Neural progenitor cell (in vitro differentiated cells): ENCODE data around the gene MSANTD3. TPM values are rescaled to one million over a fixed set of nuclear protein-coding genes. Genes with fewer than 3 reads are reported as not detected.

Source experiments
- DNase-seq: peaks from one replicate; pipeline ENCODE4 v3.0.0-alpha.2; 2016; ENCODE audit warnings: low spot score
- H2AFZ ChIP-seq: fragments of 200-600 bp; sonication (generic); replicated peaks from 2 replicates; pipeline ENCODE4 v1.6.1; 2016; ENCODE audit warnings: antibody characterized with exemption
- H3F3A ChIP-seq: fragments of 200-600 bp; sonication (generic); 2 replicates; pipeline ENCODE4 v1.6.1; 2016; ENCODE audit warnings: antibody characterized with exemption, low read depth
- H3K27ac ChIP-seq: fragments of 200-600 bp; sonication (generic); 2 replicates; pipeline ENCODE4 v1.5.1; 2016; ENCODE audit warnings: mild to moderate bottlenecking
- H3K27me3 ChIP-seq: fragments of 200-600 bp; sonication (generic); 2 replicates; pipeline ENCODE4 v1.6.1; 2016; ENCODE audit warnings: mild to moderate bottlenecking, moderate library complexity
- H3K36me3 ChIP-seq: fragments of 200-600 bp; sonication (generic); 2 replicates; pipeline ENCODE4 v1.5.1; 2016
- H3K4me1 ChIP-seq: fragments of 200-600 bp; sonication (generic); 2 replicates; pipeline ENCODE4 v1.6.1; 2016; ENCODE audit warnings: mixed run types
- H3K4me2 ChIP-seq: fragments of 200-600 bp; sonication (generic); 2 replicates; pipeline ENCODE4 v1.6.1; 2016
- H3K4me3 ChIP-seq: fragments of 200-600 bp; sonication (generic); 2 replicates; pipeline ENCODE4 v1.5.1; 2016
- H3K79me2 ChIP-seq: fragments of 200-600 bp; sonication (generic); 2 replicates; pipeline ENCODE4 v1.6.1; 2016; ENCODE audit warnings: low read depth
- H3K9ac ChIP-seq: fragments of 200-600 bp; sonication (generic); 2 replicates; pipeline ENCODE4 v1.6.1; 2016
- H3K9me3 ChIP-seq: fragments of 200-600 bp; sonication (generic); 2 replicates; pipeline ENCODE4 v1.5.1; 2016; ENCODE audit warnings: low read depth
- H4K20me1 ChIP-seq: fragments of 200-600 bp; sonication (generic); 2 replicates; pipeline ENCODE4 v1.6.1; 2016; ENCODE audit warnings: low read depth
- H3K27ac Mint-ChIP-seq: 3 replicates; pipeline ENCODE4 v1.8.0; 2021; ENCODE audit warnings: mixed read lengths
- H3K27me3 Mint-ChIP-seq: 2 replicates; pipeline ENCODE4 v1.8.0; 2022; ENCODE audit warnings: low read depth, mild to moderate bottlenecking, inconsistent platforms, moderate library complexity, mixed read lengths; ENCODE audit not compliant: insufficient read depth
- H3K36me3 Mint-ChIP-seq: 3 replicates; pipeline ENCODE4 v1.8.0; 2021; ENCODE audit warnings: mixed read lengths
- H3K4me1 Mint-ChIP-seq: 3 replicates; pipeline ENCODE4 v1.8.0; 2021; ENCODE audit warnings: mixed read lengths
- H3K4me3 Mint-ChIP-seq: 3 replicates; pipeline ENCODE4 v1.8.0; 2021; ENCODE audit warnings: mild to moderate bottlenecking, moderate library complexity, mixed read lengths
- H3K9me3 Mint-ChIP-seq: 3 replicates; pipeline ENCODE4 v1.8.0; 2020; ENCODE audit warnings: mixed read lengths
- EZH2 ChIP-seq: fragments of 200-600 bp; sonication (generic); IDR thresholded peaks from 2 replicates; pipeline ENCODE4 v1.6.1; 2017; ENCODE audit warnings: antibody characterized with exemption, mild to moderate bottlenecking, moderate library complexity
- EZH2phosphoT487 ChIP-seq: fragments of 200-600 bp; sonication (generic); IDR thresholded peaks from 2 replicates; pipeline ENCODE4 v1.6.1; 2017; ENCODE audit warnings: antibody characterized with exemption
- total RNA-seq: library from RNA; depleted of rRNA; stranded (reverse); fragments of >200 nt; gene quantifications from 2 replicates; pipeline ENCODE4 v1.2.3, GENCODE V29; 2015; ENCODE audit warnings: low replicate concordance
- TF ChIP-seq, protein P1 (sequence below): fragments of 200-600 bp; sonication (generic); IDR thresholded peaks from 2 replicates; pipeline ENCODE4 v1.5.1; 2017; ENCODE audit warnings: antibody characterized with exemption, mild to moderate bottlenecking

The MSANTD3 gene
- total RNA-seq, 1 donor from 2014 or later: 67.7 TPM

DNA sequence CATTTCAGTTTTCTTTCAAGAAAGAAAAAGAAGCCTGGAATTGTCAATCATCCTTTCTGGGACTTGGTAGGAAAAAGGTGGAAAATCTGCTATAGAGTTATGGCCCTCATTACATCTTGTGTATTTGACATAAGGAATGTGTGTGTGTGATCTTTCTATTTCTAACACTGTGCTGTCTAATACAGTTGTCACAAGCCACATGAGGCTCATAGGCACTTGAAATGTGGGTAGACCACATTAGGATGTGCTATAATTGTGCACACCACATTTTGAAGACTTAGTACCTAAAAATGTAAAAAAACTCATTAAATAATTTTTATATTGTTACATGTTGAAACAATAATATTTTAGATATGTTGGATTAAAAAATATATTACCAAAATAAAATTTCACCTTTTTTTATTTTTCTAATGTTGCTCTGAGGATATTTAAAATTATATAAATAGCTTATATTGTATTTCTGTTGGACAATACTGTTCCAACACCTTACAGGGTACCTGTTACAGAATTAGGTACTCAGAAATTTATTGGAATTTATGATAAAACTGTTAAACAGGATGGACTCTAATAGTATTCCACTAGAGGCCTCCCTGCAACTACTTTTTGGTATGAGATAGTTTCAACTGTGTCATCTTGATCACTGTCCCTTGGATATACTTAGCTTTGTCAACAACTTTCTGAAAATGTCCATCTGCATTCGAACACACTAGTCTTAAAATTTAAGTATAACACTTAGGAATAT lies 18.4 kb downstream of the MSANTD3 start:
- Histone ChIP-seq H3K4me2 (no peak overlapping the region), H3K27me3 (no peaks in the 10 kb centered on the region), H3K9ac (no peak overlapping the region), H4K20me1 (peaks cover 50% of the 10 kb centered on the region), H3K4me3 (no peak overlapping the region), H3K9me3 (no peaks in the 10 kb centered on the region), H3F3A (peaks cover 24% of the 10 kb centered on the region), H2AFZ (no peak overlapping the region), H3K79me2 (peaks cover 65% of the 10 kb centered on the region), H3K4me1 (peaks cover 16% of the 10 kb centered on the region), H3K27ac (no peak overlapping the region), H3K36me3 (peaks cover 8% of the 10 kb centered on the region)
- TF ChIP-seq EZH2 (no peak), EZH2phosphoT487 (no peak)
- TF ChIP-seq, protein P1, sequence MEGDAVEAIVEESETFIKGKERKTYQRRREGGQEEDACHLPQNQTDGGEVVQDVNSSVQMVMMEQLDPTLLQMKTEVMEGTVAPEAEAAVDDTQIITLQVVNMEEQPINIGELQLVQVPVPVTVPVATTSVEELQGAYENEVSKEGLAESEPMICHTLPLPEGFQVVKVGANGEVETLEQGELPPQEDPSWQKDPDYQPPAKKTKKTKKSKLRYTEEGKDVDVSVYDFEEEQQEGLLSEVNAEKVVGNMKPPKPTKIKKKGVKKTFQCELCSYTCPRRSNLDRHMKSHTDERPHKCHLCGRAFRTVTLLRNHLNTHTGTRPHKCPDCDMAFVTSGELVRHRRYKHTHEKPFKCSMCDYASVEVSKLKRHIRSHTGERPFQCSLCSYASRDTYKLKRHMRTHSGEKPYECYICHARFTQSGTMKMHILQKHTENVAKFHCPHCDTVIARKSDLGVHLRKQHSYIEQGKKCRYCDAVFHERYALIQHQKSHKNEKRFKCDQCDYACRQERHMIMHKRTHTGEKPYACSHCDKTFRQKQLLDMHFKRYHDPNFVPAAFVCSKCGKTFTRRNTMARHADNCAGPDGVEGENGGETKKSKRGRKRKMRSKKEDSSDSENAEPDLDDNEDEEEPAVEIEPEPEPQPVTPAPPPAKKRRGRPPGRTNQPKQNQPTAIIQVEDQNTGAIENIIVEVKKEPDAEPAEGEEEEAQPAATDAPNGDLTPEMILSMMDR: no peak
- Mint-ChIP-seq H3K36me3 (peaks cover 21% of the 10 kb centered on the region), H3K4me1 (peaks cover 3% of the 10 kb centered on the region), H3K9me3 (no peaks in the 10 kb centered on the region), H3K27me3 (no peaks in the 10 kb centered on the region), H3K4me3 (no peak overlapping the region), H3K27ac (no peak overlapping the region)
- no peak for DNase-seq

DNA sequence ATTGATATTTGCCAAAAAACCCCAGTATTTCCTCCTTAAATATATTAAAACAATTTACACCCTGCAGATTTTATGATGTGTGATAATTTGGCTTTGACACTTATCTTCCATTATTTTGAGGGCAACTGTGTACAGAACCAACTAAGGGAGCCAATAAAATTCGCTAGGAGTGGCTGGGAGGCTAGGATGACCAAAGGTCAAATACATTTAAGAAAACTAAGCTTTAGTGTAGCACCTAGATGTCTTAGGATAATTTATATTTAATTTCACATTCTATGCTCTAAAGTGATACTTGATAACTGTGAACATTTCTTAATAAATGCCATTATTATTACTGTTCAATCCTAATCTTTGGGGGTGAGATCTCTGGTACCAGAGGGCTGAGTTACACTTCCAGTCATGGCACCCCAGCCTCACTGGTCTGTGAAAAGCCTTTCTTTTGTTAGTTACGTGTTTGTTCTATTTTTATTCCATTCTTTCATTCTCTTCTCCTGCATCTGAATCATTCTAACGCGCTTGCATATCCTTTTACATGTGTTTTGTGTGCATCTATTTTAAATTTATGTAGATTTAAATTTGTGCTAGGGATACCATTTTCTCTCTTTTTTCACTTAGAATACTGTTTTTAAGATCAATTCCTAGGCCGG lies 19.1 kb downstream of the MSANTD3 start:
- H3K79me2 ChIP-seq: peaks cover 58% of the 10 kb centered on the region
- Mint-ChIP-seq H3K27me3 (no peaks in the 10 kb centered on the region), H3K4me3 (no peak overlapping the region), H3K27ac (no peak overlapping the region), H3K36me3 (peaks cover 28% of the 10 kb centered on the region), H3K4me1 (peaks cover 3% of the 10 kb centered on the region), H3K9me3 (no peaks in the 10 kb centered on the region)
- H3K4me1 ChIP-seq: peaks cover 16% of the 10 kb centered on the region
- TF ChIP-seq EZH2phosphoT487 (no peak), EZH2 (no peak)
- TF ChIP-seq, protein P1: no peak
- H3K27ac ChIP-seq: no peak overlapping the region
- no peak overlapping the region for H3K4me3 ChIP-seq
- H3K9ac ChIP-seq: no peak overlapping the region
- peak overlapping the region; percentile 1 for H3K4me2 ChIP-seq
- H3K9me3 ChIP-seq: no peaks in the 10 kb centered on the region
- H3K36me3 ChIP-seq: peaks cover 8% of the 10 kb centered on the region
- no peak overlapping the region for H2AFZ ChIP-seq
- no peaks in the 10 kb centered on the region for H3K27me3 ChIP-seq
- H4K20me1 ChIP-seq: peaks cover 50% of the 10 kb centered on the region
- DNase-seq: no peak
- peaks cover 24% of the 10 kb centered on the region for H3F3A ChIP-seq

DNA sequence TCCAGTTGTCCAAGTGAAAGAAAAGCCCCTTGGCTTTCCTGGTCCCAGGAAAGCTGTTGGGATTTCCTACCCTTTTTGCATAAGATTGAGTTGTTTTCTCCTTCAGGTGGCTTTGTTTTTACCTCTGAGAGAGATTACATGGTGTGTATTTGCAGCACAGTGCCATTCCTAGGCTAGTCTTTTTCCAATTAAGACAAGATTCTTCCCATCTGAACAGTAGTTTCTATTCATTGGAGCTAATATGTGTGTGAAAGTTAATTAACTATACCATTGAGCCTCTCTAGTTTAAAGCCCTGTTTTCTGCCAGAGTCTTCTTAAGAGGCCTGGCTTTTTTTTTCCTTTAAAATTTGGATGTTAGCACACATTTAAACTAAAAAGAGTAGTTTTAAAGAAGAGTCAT lies 20.1 kb downstream of the MSANTD3 start:
- Histone ChIP-seq H3K4me1 (peaks cover 16% of the 10 kb centered on the region), H3K36me3 (peaks cover 8% of the 10 kb centered on the region), H3K27ac (no peak overlapping the region), H3K9ac (no peak overlapping the region), H3K79me2 (peaks cover 48% of the 10 kb centered on the region), H3K27me3 (no peaks in the 10 kb centered on the region), H3K4me3 (peak overlapping the region; percentile 8), H4K20me1 (peaks cover 50% of the 10 kb centered on the region), H2AFZ (no peak overlapping the region), H3F3A (peaks cover 24% of the 10 kb centered on the region), H3K4me2 (peak overlapping the region; percentile 1), H3K9me3 (no peaks in the 10 kb centered on the region)
- H3K4me3 Mint-ChIP-seq: no peak overlapping the region
- TF ChIP-seq EZH2 (no peak), EZH2phosphoT487 (peak; percentile 71)
- TF ChIP-seq, protein P1: no peak
- H3K9me3 Mint-ChIP-seq: peaks cover 3% of the 10 kb centered on the region
- peaks cover 3% of the 10 kb centered on the region for H3K4me1 Mint-ChIP-seq
- no peaks in the 10 kb centered on the region for H3K27me3 Mint-ChIP-seq
- H3K27ac Mint-ChIP-seq: no peak overlapping the region
- DNase-seq: peak; percentile 18
- peaks cover 37% of the 10 kb centered on the region for H3K36me3 Mint-ChIP-seq
